ENCODE measurements around the gene BRSK2.
"Not testable (repeated sequence)": the region's sequence is repeated elsewhere in the genome, so short reads cannot be mapped to it uniquely, and the experiment has no call there.

BRSK2 gene

GRCh38 chr11:1389932-1390568 is at the start of gene BRSK2:
Gene BRSK2, plus strand, starts transcription at chr11:1389934. Its CDS starts 351 bp downstream, at chr11:1390285.
- DNase-seq = no peak

GRCh38 chr11:1340111-1340510 is 49.6 kb upstream of the BRSK2 start:
- no peak for DNase-seq

- DNase-seq = not testable (repeated sequence)
Observed at GRCh38 chr11:1341226-1341625, 48.5 kb upstream of the BRSK2 start.

DNA sequence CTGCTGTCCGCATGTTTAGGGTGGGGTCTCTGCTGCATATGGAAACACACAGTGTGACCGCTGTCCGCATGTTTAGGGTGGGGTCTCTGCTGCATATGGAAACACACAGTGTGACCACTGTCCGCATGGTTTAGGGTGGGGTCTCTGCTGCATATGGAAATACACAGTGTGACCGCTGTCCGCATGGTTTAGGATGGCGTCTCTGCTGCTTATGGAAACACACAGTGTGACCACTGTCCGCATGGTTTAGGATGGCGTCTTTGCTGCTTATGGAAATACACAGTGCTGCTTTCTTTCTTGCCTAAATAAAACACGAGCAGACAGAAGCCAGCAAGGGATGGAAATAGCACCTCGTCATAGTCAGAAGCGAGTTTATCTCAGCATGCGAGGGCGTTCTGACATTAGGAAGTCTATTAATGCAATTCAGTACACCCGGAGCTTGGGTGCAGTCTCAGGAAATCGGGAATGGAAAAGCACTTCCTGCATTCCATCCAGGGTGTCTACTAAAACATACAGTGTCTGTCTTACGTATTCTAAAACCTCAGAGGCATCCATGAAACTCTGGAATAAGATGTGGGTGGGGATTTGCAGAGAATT is 47.7 kb upstream of the BRSK2 start:
- no peak for DNase-seq

DNA sequence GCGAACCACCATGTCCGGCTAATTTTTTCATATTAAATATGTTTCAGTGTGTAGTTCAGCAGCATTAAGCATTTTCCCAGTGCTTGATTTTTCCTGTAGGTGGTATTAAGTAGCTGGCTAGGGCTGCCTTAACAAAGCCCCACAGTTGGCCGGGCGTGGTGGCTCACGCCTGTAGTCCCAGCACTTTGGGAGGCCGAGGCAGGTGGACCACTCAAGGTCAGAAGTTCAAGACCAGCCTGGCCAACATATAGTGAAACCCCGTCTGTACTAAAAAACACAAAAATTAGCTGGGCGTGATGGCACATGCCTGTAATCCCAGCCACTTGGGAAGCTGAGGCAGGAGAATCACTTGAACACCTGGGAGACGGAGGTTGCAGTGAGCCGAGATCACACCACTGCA is 46.8 kb upstream of the BRSK2 start:
- DNase-seq = no peak

DNA sequence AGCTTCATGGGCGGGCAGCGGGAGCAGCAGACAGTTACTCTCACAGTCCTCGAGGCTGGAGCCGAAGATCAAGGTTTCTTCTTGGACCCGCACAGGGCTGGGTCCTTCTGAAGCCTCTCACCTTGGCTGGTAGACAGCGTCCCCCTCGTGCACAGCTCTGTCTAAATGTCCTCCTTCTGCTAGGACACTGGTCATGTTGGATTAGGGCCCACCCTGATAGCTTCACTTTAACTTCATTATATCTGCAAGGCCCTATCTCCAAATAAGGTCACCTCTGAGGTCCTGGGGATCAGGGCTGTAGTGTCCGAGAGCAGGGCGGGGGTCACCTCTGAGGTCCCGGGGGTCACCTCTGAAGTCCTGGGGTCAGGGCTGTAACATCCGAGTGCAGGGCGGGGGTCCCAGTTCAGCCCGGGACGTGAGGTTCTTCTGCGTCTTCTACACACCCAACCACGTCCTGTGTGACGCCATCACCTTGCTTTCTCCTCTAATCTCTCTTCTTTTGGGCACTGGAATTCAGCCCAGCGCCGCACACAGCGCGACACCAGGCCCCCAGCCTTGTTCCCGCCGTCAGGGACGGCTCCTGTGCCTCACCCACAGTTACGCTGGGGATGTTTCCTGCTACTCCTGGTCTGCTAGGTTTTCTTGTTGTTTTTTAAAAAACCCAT is 46.2 kb upstream of the BRSK2 start:
- DNase-seq = no peak

DNA sequence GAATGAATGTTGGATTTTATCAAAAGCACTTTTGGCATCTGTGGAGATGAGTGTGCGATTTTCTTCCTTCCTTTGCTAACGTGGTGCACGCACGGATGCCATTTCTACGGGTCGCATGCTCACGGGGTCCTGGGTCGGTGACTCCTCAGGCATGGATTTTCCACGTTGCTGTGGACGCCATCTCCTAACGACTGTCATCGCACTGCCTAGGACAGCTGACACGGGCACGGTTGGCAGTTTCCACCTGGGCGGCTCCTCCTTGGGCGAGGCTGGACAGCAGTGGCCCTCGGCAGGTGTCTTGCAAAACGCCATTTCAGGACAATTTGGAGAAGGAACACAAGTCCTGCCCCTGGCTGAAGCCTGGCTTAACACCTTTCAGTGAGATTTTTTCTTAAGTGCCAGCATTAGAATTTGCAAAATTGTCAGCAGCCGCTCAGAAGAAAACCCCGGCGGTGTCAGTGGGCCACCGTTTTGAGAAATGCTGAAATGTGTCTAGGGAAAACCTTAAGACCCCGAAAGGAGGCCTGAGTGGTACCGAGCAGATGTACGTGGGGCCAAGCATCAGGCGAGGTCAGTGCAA is 45.6 kb upstream of the BRSK2 start:
- no peak for DNase-seq

- no peak for DNase-seq
Observed at GRCh38 chr11:1345737-1346513, 43.8 kb upstream of the BRSK2 start.

DNA sequence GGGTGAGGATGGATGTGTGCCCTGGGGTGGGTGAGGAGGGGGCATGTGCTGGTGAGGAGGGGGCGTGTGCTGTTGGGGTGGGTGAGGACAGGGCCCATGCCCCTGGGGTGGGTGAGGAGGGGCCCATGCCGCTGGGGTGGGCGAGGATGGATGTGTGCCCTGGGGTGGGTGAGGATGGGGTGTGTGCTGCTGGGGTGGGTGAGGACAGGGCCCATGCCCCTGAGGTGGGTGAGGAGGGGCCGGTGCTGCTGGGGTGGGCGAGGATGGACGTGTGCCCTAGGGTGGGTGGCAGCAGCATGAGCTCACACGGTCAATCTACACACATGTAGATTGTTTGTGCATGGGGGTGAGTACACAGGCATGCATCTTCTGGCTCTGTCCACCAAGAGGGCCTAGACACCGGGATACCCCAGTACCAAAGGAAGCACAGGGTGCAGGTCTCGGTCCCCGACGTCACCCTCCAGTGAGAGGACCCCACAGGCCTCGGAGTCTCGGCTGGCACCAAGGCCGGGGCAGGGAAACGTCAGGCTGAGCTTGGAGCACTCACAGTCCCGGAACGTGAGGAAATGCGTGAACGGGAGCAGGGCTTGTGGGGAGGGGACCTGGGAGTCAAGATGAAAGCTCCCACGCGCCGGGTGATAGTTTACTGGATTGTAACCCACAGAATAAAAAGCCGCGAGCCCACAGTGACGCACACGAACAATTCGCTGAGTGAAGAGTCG is 42.9 kb upstream of the BRSK2 start:
- no peak for DNase-seq

- not testable (repeated sequence) for DNase-seq
Observed at GRCh38 chr11:1347411-1347999, 42.2 kb upstream of the BRSK2 start.

- no peak for DNase-seq
Observed at GRCh38 chr11:1348146-1348795, 41.5 kb upstream of the BRSK2 start.

- DNase-seq = no peak
Observed at GRCh38 chr11:1348796-1349326, 40.9 kb upstream of the BRSK2 start.

GRCh38 chr11:1349327-1350041 is 40.2 kb upstream of the BRSK2 start:
- DNase-seq = no peak

- no peak for DNase-seq
Observed at GRCh38 chr11:1350086-1350725, 39.5 kb upstream of the BRSK2 start.

- peak in 1 of 2 experiments; percentile 32 for DNase-seq
Observed at GRCh38 chr11:1351278-1351937, 38.3 kb upstream of the BRSK2 start.

DNA sequence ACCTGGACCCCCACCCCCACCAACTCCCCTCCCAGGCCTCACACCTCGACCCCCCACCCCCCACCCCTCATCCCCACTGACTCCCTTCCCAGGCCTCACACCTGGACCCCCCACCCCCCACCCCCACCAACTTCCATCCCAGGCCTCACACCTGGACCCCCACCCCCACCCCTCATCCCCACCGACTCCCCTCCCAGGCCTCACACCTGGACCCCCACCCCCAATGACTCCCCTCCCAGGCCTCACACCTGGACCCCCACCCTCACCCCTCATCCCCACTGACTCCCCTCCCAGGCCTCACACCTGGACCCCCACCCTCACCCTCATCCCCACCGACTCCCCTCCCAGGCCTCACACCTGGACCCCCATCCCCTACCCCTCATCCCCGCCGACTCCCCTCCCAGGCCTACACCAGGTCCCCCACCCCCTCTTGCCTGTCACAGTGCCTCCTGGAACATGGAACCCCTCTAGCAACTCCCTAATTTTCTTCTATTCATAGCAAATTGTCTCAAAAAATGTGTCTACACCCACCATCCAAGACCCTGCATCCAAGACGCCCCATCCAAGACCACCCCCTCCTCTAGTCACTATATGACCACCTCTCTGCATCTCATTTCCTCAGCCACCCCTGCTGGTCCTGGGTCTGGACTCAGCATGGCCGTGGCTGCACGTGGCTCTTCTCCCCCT is 36.9 kb upstream of the BRSK2 start:
- no peak for DNase-seq

GRCh38 chr11:1353383-1354124 is 36.2 kb upstream of the BRSK2 start:
- DNase-seq = no peak
